ENCODE measurements around the gene LMO1.

LMO1 gene

GRCh38 chr11:8239536-8240228, 24.0 kb downstream of the LMO1 start:
- ATAC-seq = no peak
- TF ChIP-seq ZC3H10 (CRISPR knock-in tag; IDR thresholded peaks at IDR 0.05) (no peak), SNAI2 (CRISPR knock-in tag; IDR thresholded peaks at IDR 0.05) (no peak), ZNF565 (CRISPR knock-in tag; conservative IDR thresholded peaks at IDR 0.05; ENCODE audit: low read depth) (no peak), ARNTL (CRISPR knock-in tag; IDR thresholded peaks at IDR 0.05; ENCODE audit: borderline replicate concordance, low read depth) (no peak), CREB5 (CRISPR knock-in tag; IDR thresholded peaks at IDR 0.05; ENCODE audit: low read depth) (no peak), CSDC2 (CRISPR knock-in tag; IDR thresholded peaks at IDR 0.05) (no peak), GLIS3 (CRISPR knock-in tag; IDR thresholded peaks at IDR 0.05) (no peak)
- TF ChIP-seq, protein P1, sequence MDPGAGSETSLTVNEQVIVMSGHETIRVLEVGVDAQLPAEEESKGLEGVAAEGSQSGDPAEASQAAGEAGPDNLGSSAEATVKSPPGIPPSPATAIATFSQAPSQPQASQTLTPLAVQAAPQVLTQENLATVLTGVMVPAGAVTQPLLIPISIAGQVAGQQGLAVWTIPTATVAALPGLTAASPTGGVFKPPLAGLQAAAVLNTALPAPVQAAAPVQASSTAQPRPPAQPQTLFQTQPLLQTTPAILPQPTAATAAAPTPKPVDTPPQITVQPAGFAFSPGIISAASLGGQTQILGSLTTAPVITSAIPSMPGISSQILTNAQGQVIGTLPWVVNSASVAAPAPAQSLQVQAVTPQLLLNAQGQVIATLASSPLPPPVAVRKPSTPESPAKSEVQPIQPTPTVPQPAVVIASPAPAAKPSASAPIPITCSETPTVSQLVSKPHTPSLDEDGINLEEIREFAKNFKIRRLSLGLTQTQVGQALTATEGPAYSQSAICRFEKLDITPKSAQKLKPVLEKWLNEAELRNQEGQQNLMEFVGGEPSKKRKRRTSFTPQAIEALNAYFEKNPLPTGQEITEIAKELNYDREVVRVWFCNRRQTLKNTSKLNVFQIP (CRISPR knock-in tag; IDR thresholded peaks at IDR 0.05; ENCODE audit: borderline replicate concordance, low read depth) = no peak
- TF ChIP-seq, protein P2, sequence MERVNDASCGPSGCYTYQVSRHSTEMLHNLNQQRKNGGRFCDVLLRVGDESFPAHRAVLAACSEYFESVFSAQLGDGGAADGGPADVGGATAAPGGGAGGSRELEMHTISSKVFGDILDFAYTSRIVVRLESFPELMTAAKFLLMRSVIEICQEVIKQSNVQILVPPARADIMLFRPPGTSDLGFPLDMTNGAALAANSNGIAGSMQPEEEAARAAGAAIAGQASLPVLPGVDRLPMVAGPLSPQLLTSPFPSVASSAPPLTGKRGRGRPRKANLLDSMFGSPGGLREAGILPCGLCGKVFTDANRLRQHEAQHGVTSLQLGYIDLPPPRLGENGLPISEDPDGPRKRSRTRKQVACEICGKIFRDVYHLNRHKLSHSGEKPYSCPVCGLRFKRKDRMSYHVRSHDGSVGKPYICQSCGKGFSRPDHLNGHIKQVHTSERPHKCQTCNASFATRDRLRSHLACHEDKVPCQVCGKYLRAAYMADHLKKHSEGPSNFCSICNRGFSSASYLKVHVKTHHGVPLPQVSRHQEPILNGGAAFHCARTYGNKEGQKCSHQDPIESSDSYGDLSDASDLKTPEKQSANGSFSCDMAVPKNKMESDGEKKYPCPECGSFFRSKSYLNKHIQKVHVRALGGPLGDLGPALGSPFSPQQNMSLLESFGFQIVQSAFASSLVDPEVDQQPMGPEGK (CRISPR knock-in tag; IDR thresholded peaks at IDR 0.05; ENCODE audit: borderline replicate concordance) = no peak

- 0 out of 2 replicates have a peak, but pooled peaks have one; percentile 20 for TF ChIP-seq TCF4 (CRISPR knock-in tag; IDR thresholded peaks at IDR 0.05; ENCODE audit: borderline replicate concordance)
- no peak for TF ChIP-seq ARNTL (CRISPR knock-in tag; IDR thresholded peaks at IDR 0.05; ENCODE audit: borderline replicate concordance, low read depth)
- no peak for TF ChIP-seq CREB5 (CRISPR knock-in tag; IDR thresholded peaks at IDR 0.05; ENCODE audit: low read depth)
- TF ChIP-seq ZFP30 (CRISPR knock-in tag; IDR thresholded peaks at IDR 0.05) = no peak
- no peak for ATAC-seq
Measured at GRCh38 chr11:8239040-8239439, 24.6 kb downstream of the LMO1 start.

- ATAC-seq = no peak
- TF ChIP-seq, protein P1 (CRISPR knock-in tag; IDR thresholded peaks at IDR 0.05; ENCODE audit: borderline replicate concordance, low read depth) = no peak
- TF ChIP-seq TOX (CRISPR knock-in tag; IDR thresholded peaks at IDR 0.05; ENCODE audit: borderline replicate concordance) (no peak), ZFP3 (CRISPR knock-in tag; IDR thresholded peaks at IDR 0.05) (no peak), RARB (CRISPR knock-in tag; IDR thresholded peaks at IDR 0.05) (no peak), PPARA (CRISPR knock-in tag; IDR thresholded peaks at IDR 0.05; ENCODE audit: borderline replicate concordance) (no peak), ZNF565 (CRISPR knock-in tag; conservative IDR thresholded peaks at IDR 0.05; ENCODE audit: low read depth) (no peak), ZC3H10 (CRISPR knock-in tag; IDR thresholded peaks at IDR 0.05) (no peak), ISL1 (CRISPR knock-in tag; IDR thresholded peaks at IDR 0.05) (no peak), OSR1 (CRISPR knock-in tag; IDR thresholded peaks at IDR 0.05) (no peak), CSDC2 (CRISPR knock-in tag; IDR thresholded peaks at IDR 0.05) (no peak), ZNF8 (CRISPR knock-in tag; IDR thresholded peaks at IDR 0.05) (no peak), CREB5 (CRISPR knock-in tag; IDR thresholded peaks at IDR 0.05; ENCODE audit: low read depth) (no peak), SNAI2 (CRISPR knock-in tag; IDR thresholded peaks at IDR 0.05) (no peak), ZFP30 (CRISPR knock-in tag; IDR thresholded peaks at IDR 0.05) (no peak)
- TF ChIP-seq, protein P2 (CRISPR knock-in tag; IDR thresholded peaks at IDR 0.05; ENCODE audit: borderline replicate concordance) = no peak
- TF ChIP-seq, protein P3, sequence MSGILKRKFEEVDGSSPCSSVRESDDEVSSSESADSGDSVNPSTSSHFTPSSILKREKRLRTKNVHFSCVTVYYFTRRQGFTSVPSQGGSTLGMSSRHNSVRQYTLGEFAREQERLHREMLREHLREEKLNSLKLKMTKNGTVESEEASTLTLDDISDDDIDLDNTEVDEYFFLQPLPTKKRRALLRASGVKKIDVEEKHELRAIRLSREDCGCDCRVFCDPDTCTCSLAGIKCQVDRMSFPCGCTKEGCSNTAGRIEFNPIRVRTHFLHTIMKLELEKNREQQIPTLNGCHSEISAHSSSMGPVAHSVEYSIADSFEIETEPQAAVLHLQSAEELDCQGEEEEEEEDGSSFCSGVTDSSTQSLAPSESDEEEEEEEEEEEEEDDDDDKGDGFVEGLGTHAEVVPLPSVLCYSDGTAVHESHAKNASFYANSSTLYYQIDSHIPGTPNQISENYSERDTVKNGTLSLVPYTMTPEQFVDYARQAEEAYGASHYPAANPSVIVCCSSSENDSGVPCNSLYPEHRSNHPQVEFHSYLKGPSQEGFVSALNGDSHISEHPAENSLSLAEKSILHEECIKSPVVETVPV (CRISPR knock-in tag; IDR thresholded peaks at IDR 0.05) = no peak
Measured at GRCh38 chr11:8237453-8237852, 26.2 kb downstream of the LMO1 start.

All from SK-N-SH treated with all-trans-retinoic acid at 6 μM for 48 hours (cell line).